Neutrophil (primary cell): Measurements from ENCODE around the gene ACTR3C.

ENCODE experiments used
- H3K27ac ChIP-seq: fragments of 200-600 bp; sonication (generic); 2 replicates; pipeline ENCODE4 v1.5.1; 2016; ENCODE audit warnings: mild to moderate bottlenecking, moderate library complexity
- H3K27me3 ChIP-seq: fragments of 200-600 bp; sonication (generic); 2 replicates; pipeline ENCODE4 v1.6.0; 2016; ENCODE audit warnings: mild to moderate bottlenecking
- H3K36me3 ChIP-seq: fragments of 200-600 bp; sonication (generic); 2 replicates; pipeline ENCODE4 v1.5.1; 2017
- H3K4me1 ChIP-seq, 2 experiments: fragments of 200-600 bp in 1 of 2; sonication (generic) in 1 of 2; 1 replicate in 1 of 2; 2 replicates in 1 of 2; pipeline versions ENCODE4 v1.5.1 to v1.6.1; 2013 to 2016; ENCODE audit warnings: low read depth in 1 of 2, low read length in 1 of 2, mild to moderate bottlenecking in 1 of 2, moderate library complexity in 1 of 2; ENCODE audit not compliant: control insufficient read depth in 1 of 2, insufficient read depth in 1 of 2
- H3K4me3 ChIP-seq, 2 experiments: fragments of 200-600 bp in 1 of 2; sonication (generic) in 1 of 2; 1 replicate in 1 of 2; 2 replicates in 1 of 2; pipeline ENCODE4 v1.5.1; 2013 to 2016; ENCODE audit warnings: low read depth in 1 of 2, low read length in 1 of 2, mild to moderate bottlenecking in 1 of 2, moderate library complexity in 1 of 2
- H3K9me3 ChIP-seq: fragments of 200-600 bp; sonication (generic); 2 replicates; pipeline ENCODE4 v1.5.1; 2016
- TF ChIP-seq, protein P1 (sequence below): fragments of 200-600 bp; sonication (generic); IDR thresholded peaks from 2 replicates; pipeline ENCODE4 v1.5.1; 2016; ENCODE audit warnings: antibody characterized with exemption

The ACTR3C gene

DNA sequence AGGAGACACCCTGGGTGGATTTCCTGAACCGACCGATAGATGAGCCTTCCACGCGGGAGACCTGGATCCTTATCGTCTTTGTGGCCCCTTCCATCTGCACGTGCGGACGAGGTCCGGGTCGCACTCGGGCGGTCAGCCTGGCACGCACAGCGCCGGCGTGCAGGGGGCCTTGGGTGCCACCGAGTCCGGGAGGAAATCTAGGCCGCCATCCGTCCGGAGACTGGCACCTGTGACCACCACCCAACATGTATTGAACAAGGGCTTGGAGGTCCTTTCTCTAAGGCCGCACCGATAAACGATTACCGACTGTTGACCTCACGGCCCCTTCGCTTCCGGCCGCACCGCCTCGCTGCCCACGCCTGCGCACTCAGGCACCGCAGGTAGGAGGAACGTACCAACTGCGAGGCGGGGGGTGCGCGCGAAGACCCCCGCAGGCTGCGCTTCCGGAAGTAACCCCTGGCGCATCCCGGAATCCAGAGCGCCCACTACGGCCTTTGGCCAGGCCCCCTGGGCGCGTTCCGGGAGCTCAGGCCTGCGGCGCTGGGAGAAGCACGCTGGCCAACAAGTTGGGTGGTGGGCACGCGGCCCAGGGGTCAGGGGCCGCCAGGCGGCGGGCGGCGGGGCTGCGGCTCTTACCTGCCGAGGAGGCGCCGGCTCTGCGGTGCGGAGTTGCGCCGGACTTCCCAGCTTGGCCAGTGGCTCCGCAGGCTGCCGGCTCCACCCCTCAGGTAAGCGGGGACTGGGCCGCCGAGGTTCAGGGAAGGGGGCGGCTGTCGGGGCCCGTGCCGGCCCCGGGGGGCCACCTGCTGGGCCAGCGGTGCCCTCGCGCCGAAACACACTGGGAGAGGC lies at the start of gene ACTR3C, which contains the start of gene LRRC61:
Gene ACTR3C, minus strand, starts transcription at position 713 of the 849 bp plus-strand sequence. CDS start 28,249 bp downstream, outside the sequence.
Gene LRRC61, plus strand, starts transcription at position 523 of the 849 bp plus-strand sequence. CDS start 13,507 bp downstream, outside the sequence.
- TF ChIP-seq, protein P1, sequence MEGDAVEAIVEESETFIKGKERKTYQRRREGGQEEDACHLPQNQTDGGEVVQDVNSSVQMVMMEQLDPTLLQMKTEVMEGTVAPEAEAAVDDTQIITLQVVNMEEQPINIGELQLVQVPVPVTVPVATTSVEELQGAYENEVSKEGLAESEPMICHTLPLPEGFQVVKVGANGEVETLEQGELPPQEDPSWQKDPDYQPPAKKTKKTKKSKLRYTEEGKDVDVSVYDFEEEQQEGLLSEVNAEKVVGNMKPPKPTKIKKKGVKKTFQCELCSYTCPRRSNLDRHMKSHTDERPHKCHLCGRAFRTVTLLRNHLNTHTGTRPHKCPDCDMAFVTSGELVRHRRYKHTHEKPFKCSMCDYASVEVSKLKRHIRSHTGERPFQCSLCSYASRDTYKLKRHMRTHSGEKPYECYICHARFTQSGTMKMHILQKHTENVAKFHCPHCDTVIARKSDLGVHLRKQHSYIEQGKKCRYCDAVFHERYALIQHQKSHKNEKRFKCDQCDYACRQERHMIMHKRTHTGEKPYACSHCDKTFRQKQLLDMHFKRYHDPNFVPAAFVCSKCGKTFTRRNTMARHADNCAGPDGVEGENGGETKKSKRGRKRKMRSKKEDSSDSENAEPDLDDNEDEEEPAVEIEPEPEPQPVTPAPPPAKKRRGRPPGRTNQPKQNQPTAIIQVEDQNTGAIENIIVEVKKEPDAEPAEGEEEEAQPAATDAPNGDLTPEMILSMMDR = no peak
- Histone ChIP-seq H3K4me1 (peaks cover 53 to 54% of the 10 kb centered on the region in 2 experiments), H3K4me3 (peak within 1 kb of the TSS; percentile 89 to 90), H3K36me3 (peaks cover 3% of the 10 kb centered on the region), H3K9me3 (no peaks in the 10 kb centered on the region), H3K27ac (peak within 1 kb of the TSS; percentile 92), H3K27me3 (no peaks in the 10 kb centered on the region)

DNA sequence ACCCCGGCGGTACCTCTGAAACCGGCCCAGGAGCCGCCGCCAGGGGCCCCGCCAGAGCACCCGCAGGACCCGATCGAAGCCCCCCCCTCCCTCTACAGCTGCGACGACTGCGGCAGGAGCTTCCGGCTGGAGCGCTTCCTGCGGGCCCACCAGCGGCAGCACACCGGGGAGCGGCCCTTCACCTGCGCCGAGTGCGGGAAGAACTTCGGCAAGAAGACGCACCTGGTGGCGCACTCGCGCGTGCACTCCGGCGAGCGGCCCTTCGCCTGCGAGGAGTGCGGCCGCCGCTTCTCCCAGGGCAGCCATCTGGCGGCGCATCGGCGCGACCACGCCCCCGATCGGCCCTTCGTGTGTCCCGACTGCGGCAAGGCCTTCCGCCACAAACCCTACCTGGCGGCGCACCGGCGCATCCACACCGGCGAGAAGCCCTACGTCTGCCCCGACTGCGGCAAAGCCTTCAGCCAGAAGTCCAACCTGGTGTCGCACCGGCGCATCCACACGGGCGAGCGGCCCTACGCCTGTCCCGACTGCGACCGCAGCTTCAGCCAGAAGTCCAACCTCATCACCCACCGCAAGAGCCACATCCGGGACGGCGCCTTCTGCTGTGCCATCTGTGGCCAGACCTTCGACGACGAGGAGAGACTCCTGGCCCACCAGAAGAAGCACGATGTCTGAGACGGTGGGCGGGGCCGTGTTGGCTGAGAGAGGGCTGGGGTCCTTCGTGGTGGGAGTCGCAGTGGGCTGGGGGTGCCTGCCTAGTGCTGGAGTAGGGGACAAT lies 49.1 kb upstream of the ACTR3C start:
- no peaks in the 10 kb centered on the region for H3K9me3 ChIP-seq
- H3K27ac ChIP-seq = no peak overlapping the region
- no peaks in the 10 kb centered on the region for H3K27me3 ChIP-seq
- no peak overlapping the region for H3K4me3 ChIP-seq
- H3K4me1 ChIP-seq = peaks cover 27 to 34% of the 10 kb centered on the region in 2 experiments
- TF ChIP-seq, protein P1 = no peak
- peaks cover 34% of the 10 kb centered on the region for H3K36me3 ChIP-seq

DNA sequence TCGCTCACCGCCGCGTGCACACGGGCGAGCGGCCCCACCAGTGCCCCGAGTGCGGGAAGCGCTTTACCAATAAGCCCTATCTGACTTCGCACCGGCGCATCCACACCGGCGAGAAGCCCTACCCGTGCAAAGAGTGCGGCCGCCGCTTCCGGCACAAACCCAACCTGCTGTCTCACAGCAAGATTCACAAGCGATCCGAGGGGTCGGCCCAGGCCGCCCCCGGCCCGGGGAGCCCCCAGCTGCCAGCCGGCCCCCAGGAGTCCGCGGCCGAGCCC lies 48.6 kb upstream of the ACTR3C start:
- Histone ChIP-seq H3K36me3 (peaks cover 34% of the 10 kb centered on the region), H3K27me3 (no peaks in the 10 kb centered on the region), H3K4me1 (peaks cover 27 to 39% of the 10 kb centered on the region in 2 experiments), H3K4me3 (no peak overlapping the region), H3K27ac (no peak overlapping the region), H3K9me3 (no peaks in the 10 kb centered on the region)
- TF ChIP-seq, protein P1 = no peak

- H3K27ac ChIP-seq = peak overlapping the region; percentile 92
These were observed 48.0 kb upstream of the ACTR3C start for GRCh38 chr7:150371131-150371995.

More at GRCh38 chr7:150371131-150371995, 48.0 kb upstream of the ACTR3C start:
- peaks cover 34% of the 10 kb centered on the region for H3K36me3 ChIP-seq
- no peak overlapping the region for H3K4me3 ChIP-seq
- TF ChIP-seq, protein P1 = no peak
- H3K9me3 ChIP-seq = no peaks in the 10 kb centered on the region
- H3K4me1 ChIP-seq = peaks cover 31 to 43% of the 10 kb centered on the region in 2 experiments
- H3K27me3 ChIP-seq = no peaks in the 10 kb centered on the region
